Dermis lymphatic vessel endothelial cell (primary cell): ENCODE results near the gene GPRC5A. TPM values are rescaled to one million over a fixed set of nuclear protein-coding genes. Genes with fewer than 3 reads are reported as not detected.

ENCODE experiments used
- total RNA-seq: library from RNA; depleted of rRNA; stranded (reverse); fragments of >200 nt; gene quantifications from 2 replicates; pipeline ENCODE4 v1.2.1, GENCODE V29; 2014

The GPRC5A gene
- total RNA-seq, result 0.60 and 1.4 TPM in 2 replicates

DNA sequence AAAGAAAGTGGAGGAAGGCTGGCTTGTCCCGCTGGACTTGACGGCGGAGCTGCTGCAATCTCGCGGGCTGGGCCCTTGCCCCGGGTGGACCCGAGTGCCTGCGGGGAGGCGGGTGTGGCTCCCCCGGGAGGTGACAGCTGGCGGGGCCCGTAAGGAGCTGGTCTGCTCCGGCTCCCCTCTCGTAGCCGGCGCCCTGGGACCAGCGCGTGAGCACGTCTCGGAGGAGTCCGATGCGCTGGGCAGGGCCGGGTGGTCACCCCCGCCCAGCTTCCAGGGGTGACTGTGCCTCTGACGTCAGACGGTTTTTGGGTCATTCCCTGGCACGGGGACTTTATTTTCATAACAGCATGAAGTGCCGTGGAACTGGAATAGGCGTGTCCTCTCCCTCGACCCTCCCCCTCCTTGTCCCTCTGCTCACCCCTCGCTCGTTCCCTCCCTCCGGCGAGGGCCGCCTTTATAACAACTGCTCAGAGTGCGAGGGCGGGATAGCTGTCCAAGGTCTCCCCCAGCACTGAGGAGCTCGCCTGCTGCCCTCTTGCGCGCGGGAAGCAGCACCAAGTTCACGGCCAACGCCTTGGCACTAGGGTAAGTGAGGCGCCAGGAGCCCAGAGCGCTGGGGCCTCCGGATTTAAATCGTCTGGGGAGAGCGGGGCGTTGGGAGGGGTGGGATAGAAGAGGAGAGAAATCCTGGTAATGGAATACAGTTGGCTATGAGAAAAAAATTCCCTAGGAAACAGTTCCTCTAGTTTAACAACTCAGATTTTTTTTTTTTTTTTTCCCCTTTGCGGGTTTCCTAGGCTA lies at the start of gene GPRC5A:
Gene GPRC5A (plus strand): TSS at position 483 of the 801 bp plus-strand sequence. CDS start 16,688 bp downstream, outside the sequence.

DNA sequence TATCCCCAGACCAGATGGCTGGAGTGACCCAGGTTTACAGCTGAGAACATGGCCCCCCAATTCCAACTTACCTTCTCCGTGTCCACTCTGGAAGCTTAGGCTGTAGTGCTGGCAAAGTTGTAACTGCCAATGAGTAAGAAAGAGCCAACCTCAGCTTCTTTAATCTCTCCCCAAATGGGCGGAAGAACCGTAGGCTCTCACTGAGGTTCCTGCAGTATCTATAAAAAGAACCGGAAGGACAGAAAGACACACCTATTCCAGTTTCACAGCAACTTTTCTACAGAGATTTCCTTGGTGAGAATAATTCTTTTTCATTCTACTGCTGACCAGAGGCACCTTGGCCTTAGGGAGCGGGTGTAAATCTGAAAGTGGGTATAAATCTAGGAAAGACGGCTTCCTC lies 60.7 kb downstream of the GPRC5A start, which contains the start of gene GPRC5D:
Gene GPRC5D (minus strand): TSS at position 135 of the 400 bp plus-strand sequence. CDS start 1,786 bp downstream, outside the sequence.

Other genes starting within 250 kb of the GPRC5A start
- 0.11 and 0.43 TPM in 2 replicates for gene GPR19, start 195.4 kb upstream of the GPRC5A start, total RNA-seq
- gene CDKN1B, start 174.2 kb upstream of the GPRC5A start, total RNA-seq, result 122 and 143 TPM in 2 replicates
- gene APOLD1, start 105.9 kb upstream of the GPRC5A start, total RNA-seq, result 80.7 and 97.2 TPM in 2 replicates
- gene DDX47, start 78.2 kb upstream of the GPRC5A start, total RNA-seq, result 42.8 and 53.1 TPM in 2 replicates
- not detected in 2 replicates for gene GPRC5D, start 60.6 kb downstream of the GPRC5A start, total RNA-seq
- gene HEBP1, start 108.7 kb downstream of the GPRC5A start, total RNA-seq, result 29.0 and 34.5 TPM in 2 replicates
- 11.4 and 11.5 TPM in 2 replicates for gene FAM234B, start 152.8 kb downstream of the GPRC5A start, total RNA-seq
- gene GSG1, start 212.1 kb downstream of the GPRC5A start, total RNA-seq, result not detected in 2 replicates